K562 (cell line): ENCODE results near the gene KNG1. TPM values are rescaled to one million over a fixed set of nuclear protein-coding genes. Genes with fewer than 3 reads are reported as not detected.

ENCODE experiments used
- BCOR ChIP-seq: fragments of 450-650 bp; IDR thresholded peaks from 2 replicates; pipeline ENCODE4 v1.6.1; 2016
- CBFA2T2 ChIP-seq: fragments of 450-650 bp; conservative IDR thresholded peaks from 2 replicates; pipeline ENCODE4 v1.6.1; 2017; ENCODE audit warnings: mild to moderate bottlenecking
- DDX20 ChIP-seq: fragments of 450-650 bp; IDR thresholded peaks from 2 replicates; pipeline ENCODE4 v1.6.1; 2016; ENCODE audit warnings: missing genetic modification characterization, low read depth, mild to moderate bottlenecking, missing compliant biosample characterization, moderate library complexity
- EHMT2 ChIP-seq: fragments of 450-650 bp; IDR thresholded peaks from 2 replicates; pipeline ENCODE4 v1.6.1; 2018; ENCODE audit warnings: antibody characterized with exemption
- ESRRA ChIP-seq: fragments of 450-650 bp; IDR thresholded peaks from 2 replicates; pipeline ENCODE4 v1.6.1; 2014; ENCODE audit warnings: low read depth, mild to moderate bottlenecking, moderate library complexity, borderline replicate concordance
- KDM1A ChIP-seq, 2 experiments: fragments of 450-650 bp; IDR thresholded peaks; 2 replicates each; pipeline ENCODE4 v1.6.1; 2016; ENCODE audit warnings: mild to moderate bottlenecking in 2 of 2
- KLF16 ChIP-seq: IDR thresholded peaks from 2 replicates; pipeline ENCODE4 v1.6.1; 2016; ENCODE audit warnings: antibody characterized with exemption
- NFIC ChIP-seq: fragments of 450-650 bp; IDR thresholded peaks from 2 replicates; pipeline ENCODE4 v1.6.1; 2017; ENCODE audit warnings: mild to moderate bottlenecking, inconsistent platforms
- POLR2AphosphoS5 ChIP-seq: IDR thresholded peaks from 2 replicates; pipeline ENCODE4 v1.6.1; 2011; ENCODE audit warnings: mild to moderate bottlenecking, low read depth, low read length, moderate library complexity; ENCODE audit not compliant: control insufficient read depth, insufficient read depth
- PRDM10 ChIP-seq: fragments of 450-650 bp; IDR thresholded peaks from 2 replicates; pipeline ENCODE4 v1.6.1; 2018; ENCODE audit not compliant: partially characterized antibody
- PURB ChIP-seq: sonication (generic); formaldehyde crosslinking; IDR thresholded peaks from 2 replicates; pipeline ENCODE4 v1.9.0; 2021; ENCODE audit warnings: low read depth, mild to moderate bottlenecking, missing genetic modification reagents
- RBM25 ChIP-seq: fragments of 200-400 bp; formaldehyde crosslinking; IDR thresholded peaks from 2 replicates; pipeline ENCODE4 v1.6.1; 2018; ENCODE audit warnings: low read length, low read depth, moderate library complexity; ENCODE audit not compliant: severe bottlenecking
- STAT5A ChIP-seq: IDR thresholded peaks from 2 replicates; pipeline ENCODE4 v1.6.1; 2012; ENCODE audit warnings: low read length, inconsistent platforms, borderline replicate concordance
- TAL1 ChIP-seq: fragments of 450-650 bp; IDR thresholded peaks from 2 replicates; pipeline ENCODE4 v1.6.1; 2016; ENCODE audit warnings: mild to moderate bottlenecking
- TCF7 ChIP-seq: sonication (generic); IDR thresholded peaks from 2 replicates; pipeline ENCODE4 v1.6.1; 2016; ENCODE audit warnings: antibody characterized with exemption, borderline replicate concordance
- ZC3H8 ChIP-seq: fragments of 450-650 bp; IDR thresholded peaks from 2 replicates; pipeline ENCODE4 v1.6.1; 2017
- ZEB2 ChIP-seq: fragments of 450-650 bp; IDR thresholded peaks from 2 replicates; pipeline ENCODE4 v1.6.1; 2016
- ZNF316 ChIP-seq: fragments of 450-650 bp; IDR thresholded peaks from 2 replicates; pipeline ENCODE4 v1.6.1; 2016
- ZNF592 ChIP-seq: fragments of 450-650 bp; IDR thresholded peaks from 2 replicates; pipeline ENCODE4 v1.6.1; 2017; ENCODE audit warnings: antibody characterized with exemption, mild to moderate bottlenecking
- polyA plus RNA-seq, 8 experiments: library from polyadenylated mRNA; depleted of rRNA in 4 of 8; stranded (reverse) in 5 of 8; unstranded in 3 of 8; fragments of >200 nt; fragmentation: Nextera tagmentation in 2 of 8; fragmentation: Illumina TruSeq in 1 of 8; extraction: Ambion mirVana in 2 of 8; extraction: Trizol in 1 of 8; gene quantifications; 2 replicates each; pipeline versions ENCODE4 v1.2.1 to v1.2.3, GENCODE V29; 2011 to 2014; ENCODE audit warnings: inconsistent platforms in 1 of 8, missing spikeins in 1 of 8
- total RNA-seq, 7 experiments: library from RNA; depleted of rRNA in 6 of 7; stranded (reverse); fragments of >200 nt in 6 of 7; fragmentation: Illumina TruSeq in 2 of 7; extraction: Trizol in 2 of 7; gene quantifications; 2 replicates each; pipeline versions ENCODE4 v1.2.1 to v1.2.3, GENCODE V29; 2011 to 2021; ENCODE audit warnings: low replicate concordance in 1 of 7
- TF ChIP-seq, protein P1 (sequence below), 2 experiments: fragments of 450-650 bp; conservative IDR thresholded peaks; 2 replicates each; pipeline ENCODE4 v1.6.1; 2017; ENCODE audit warnings: mild to moderate bottlenecking in 2 of 2, moderate library complexity in 2 of 2
- TF ChIP-seq, protein P2 (sequence below): fragments of 250-450 bp; sonication (Bioruptor Pico); IDR thresholded peaks from 2 replicates; pipeline ENCODE4 v1.6.1; 2021; ENCODE audit warnings: mild to moderate bottlenecking

Gene KNG1
- total and polyA plus RNA-seq, 9 of the 15 experiments (the other 6 are each of a cell fraction or from before 2014, with no cell fraction given): 0.09 TPM; not detected in 8

- TF ChIP-seq ZNF592: 0 out of 2 replicates have a peak, but pooled peaks have one; percentile 35
- TF ChIP-seq KDM1A (IDR thresholded peaks at IDR 0.05): peak; percentile 100
- peak; percentile 100 for TF ChIP-seq ZNF316
- TF ChIP-seq, protein P1, sequence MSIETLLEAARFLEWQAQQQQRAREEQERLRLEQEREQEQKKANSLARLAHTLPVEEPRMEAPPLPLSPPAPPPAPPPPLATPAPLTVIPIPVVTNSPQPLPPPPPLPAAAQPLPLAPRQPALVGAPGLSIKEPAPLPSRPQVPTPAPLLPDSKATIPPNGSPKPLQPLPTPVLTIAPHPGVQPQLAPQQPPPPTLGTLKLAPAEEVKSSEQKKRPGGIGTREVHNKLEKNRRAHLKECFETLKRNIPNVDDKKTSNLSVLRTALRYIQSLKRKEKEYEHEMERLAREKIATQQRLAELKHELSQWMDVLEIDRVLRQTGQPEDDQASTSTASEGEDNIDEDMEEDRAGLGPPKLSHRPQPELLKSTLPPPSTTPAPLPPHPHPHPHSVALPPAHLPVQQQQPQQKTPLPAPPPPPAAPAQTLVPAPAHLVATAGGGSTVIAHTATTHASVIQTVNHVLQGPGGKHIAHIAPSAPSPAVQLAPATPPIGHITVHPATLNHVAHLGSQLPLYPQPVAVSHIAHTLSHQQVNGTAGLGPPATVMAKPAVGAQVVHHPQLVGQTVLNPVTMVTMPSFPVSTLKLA (conservative IDR thresholded peaks at IDR 0.05): peak; percentile 38 to 68; a peak in 3 of 4 replicates
- no peak for TF ChIP-seq ZC3H8
- peak; percentile 92 for TF ChIP-seq ZEB2
- no peak for TF ChIP-seq DDX20
- TF ChIP-seq, protein P2, sequence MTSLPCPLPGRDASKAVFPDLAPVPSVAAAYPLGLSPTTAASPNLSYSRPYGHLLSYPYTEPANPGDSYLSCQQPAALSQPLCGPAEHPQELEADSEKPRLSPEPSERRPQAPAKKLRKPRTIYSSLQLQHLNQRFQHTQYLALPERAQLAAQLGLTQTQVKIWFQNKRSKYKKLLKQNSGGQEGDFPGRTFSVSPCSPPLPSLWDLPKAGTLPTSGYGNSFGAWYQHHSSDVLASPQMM: no peak
- no peak for TF ChIP-seq PURB (CRISPR knock-in tag)
- TF ChIP-seq EHMT2: peak; percentile 55; the same call in 1 of the 2 replicates
- no peak for TF ChIP-seq RBM25
- TF ChIP-seq POLR2AphosphoS5: peak; percentile 71
- peak; percentile 92 for TF ChIP-seq CBFA2T2
- TF ChIP-seq NFIC: peak; percentile 78
- peak; percentile 85 for TF ChIP-seq TAL1
- TF ChIP-seq PRDM10: peak; percentile 71
- TF ChIP-seq ESRRA: 0 out of 2 replicates have a peak, but pooled peaks have one; percentile 30
- peak; percentile 39; the same call in 1 of the 2 replicates for TF ChIP-seq STAT5A
- TF ChIP-seq BCOR: peak; percentile 77; the same call in 1 of the 2 replicates
- TF ChIP-seq KLF16: peak; percentile 67; the same call in 1 of the 2 replicates
- no peak for TF ChIP-seq TCF7
Measured at GRCh38 chr3:186700267-186700666, 16.9 kb upstream of the KNG1 start (continued).
